Ascending aorta (tissue), 2 donors: ENCODE data around the gene ACP6. TPM values are rescaled to one million over a fixed set of nuclear protein-coding genes. Genes with fewer than 3 reads are reported as not detected.

Source experiments
- DNase-seq, 2 donors: peaks; one replicate each; pipeline ENCODE4 v3.0.0-alpha.2; 2019; ENCODE audit warnings: low spot score in 2 of 2
- H3K27ac ChIP-seq, 2 donors: fragments of 200-600 bp; sonication (generic); one replicate each; pipeline ENCODE4 v1.5.1; 2016 to 2017; ENCODE audit warnings: mild to moderate bottlenecking in 1 of 2
- H3K27me3 ChIP-seq: fragments of 200-600 bp; sonication (generic); one replicate; pipeline ENCODE4 v1.5.1; 2017
- H3K36me3 ChIP-seq, 2 donors: fragments of 200-600 bp; sonication (generic); one replicate each; pipeline ENCODE4 v1.5.1; 2016
- H3K4me1 ChIP-seq, 2 donors: fragments of 200-600 bp; sonication (generic); one replicate each; pipeline ENCODE4 v1.5.1; 2016 to 2017; ENCODE audit warnings: mild to moderate bottlenecking in 1 of 2
- H3K4me3 ChIP-seq, 2 donors: fragments of 200-600 bp; sonication (generic); one replicate each; pipeline ENCODE4 v1.5.1; 2016 to 2017; ENCODE audit warnings: mild to moderate bottlenecking in 1 of 2
- H3K9me3 ChIP-seq, 2 donors: fragments of 200-600 bp; sonication (generic); one replicate each; pipeline ENCODE4 v1.5.1; 2016
- intact Hi-C: fragments of 100-400 bp; cut with DNase I; formaldehyde crosslinking; loops from one replicate; pipeline ENCODE4 v1.15.1; 2023
- total RNA-seq: library from RNA; depleted of rRNA; stranded (reverse); fragments of >200 nt; gene quantifications from one replicate; pipeline ENCODE4 v1.1.0, GENCODE V29; 2016
- TF ChIP-seq, protein P1 (sequence below), 3 experiments: fragments of 200-600 bp in 2 of 3; fragments of 450-650 bp in 1 of 3; sonication (generic) in 2 of 3; IDR thresholded peaks; one replicate each; pipeline ENCODE4 v1.5.1; 2016 to 2019; ENCODE audit warnings: antibody characterized with exemption in 3 of 3, mild to moderate bottlenecking in 1 of 3, moderate library complexity in 1 of 3

Gene ACP6
- 7.5 TPM for total RNA-seq

DNA sequence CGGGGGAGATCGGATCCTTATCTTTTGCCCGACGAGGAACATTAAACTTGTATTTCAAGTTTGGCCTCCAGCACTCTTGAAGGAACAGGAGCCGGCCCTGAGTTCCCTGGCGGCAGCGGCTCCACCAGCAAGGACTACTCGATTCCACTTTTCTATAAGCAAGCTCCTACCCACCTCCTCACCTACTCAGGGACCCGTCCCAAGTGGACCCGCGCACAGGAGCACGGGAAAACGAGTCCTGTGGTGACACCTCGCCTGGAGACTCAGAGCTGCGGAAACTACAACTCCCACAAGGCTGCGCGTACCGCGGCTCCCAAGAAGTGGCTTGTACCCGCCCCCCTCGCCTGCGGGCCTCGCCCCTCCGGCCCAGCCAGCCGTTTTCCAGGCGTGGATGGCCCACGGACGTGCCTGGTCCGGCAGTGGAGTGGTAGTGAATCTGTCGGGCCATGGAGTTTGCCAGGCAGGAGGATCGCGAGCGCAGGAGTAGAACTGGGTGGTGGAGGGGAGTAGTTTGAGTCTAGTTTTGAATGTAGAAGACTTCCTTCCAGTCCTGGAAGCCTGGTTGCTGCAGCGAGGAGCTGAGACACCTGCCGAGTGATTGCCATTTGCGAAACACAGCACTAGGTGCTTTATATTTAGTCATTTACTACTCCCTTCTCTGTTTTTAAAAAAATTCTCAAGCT lies at the start of gene ACP6:
ACP6 (minus strand) TSS at position 206 of the 683 bp plus-strand sequence. CDS start 476 bp downstream, outside the sequence.
- Histone ChIP-seq H3K4me3 (peak within 1 kb of the TSS; percentile 71 to 79), H3K9me3 (no peaks in the 10 kb centered on the region), H3K4me1 (no peaks in the 10 kb centered on the region), H3K27me3 (no peaks in the 10 kb centered on the region), H3K36me3 (no peaks in the 10 kb centered on the region), H3K27ac (peak within 1 kb of the TSS; percentile 57 to 78)
- TF ChIP-seq, protein P1, sequence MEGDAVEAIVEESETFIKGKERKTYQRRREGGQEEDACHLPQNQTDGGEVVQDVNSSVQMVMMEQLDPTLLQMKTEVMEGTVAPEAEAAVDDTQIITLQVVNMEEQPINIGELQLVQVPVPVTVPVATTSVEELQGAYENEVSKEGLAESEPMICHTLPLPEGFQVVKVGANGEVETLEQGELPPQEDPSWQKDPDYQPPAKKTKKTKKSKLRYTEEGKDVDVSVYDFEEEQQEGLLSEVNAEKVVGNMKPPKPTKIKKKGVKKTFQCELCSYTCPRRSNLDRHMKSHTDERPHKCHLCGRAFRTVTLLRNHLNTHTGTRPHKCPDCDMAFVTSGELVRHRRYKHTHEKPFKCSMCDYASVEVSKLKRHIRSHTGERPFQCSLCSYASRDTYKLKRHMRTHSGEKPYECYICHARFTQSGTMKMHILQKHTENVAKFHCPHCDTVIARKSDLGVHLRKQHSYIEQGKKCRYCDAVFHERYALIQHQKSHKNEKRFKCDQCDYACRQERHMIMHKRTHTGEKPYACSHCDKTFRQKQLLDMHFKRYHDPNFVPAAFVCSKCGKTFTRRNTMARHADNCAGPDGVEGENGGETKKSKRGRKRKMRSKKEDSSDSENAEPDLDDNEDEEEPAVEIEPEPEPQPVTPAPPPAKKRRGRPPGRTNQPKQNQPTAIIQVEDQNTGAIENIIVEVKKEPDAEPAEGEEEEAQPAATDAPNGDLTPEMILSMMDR (IDR thresholded peaks at IDR 0.05) = no peak
- peak; percentile 80 to 97 for DNase-seq
- intact Hi-C loops = loop anchor here (2.0 to 5.0 kb wide), 2 partner anchors 73 to 102 kb away; no protein-coding TSS in a partner anchor

GRCh38 chr1:147719711-147720225 lies 49.4 kb upstream of the ACP6 start:
- H3K27me3 ChIP-seq = no peaks in the 10 kb centered on the region
- DNase-seq = no peak
- H3K4me1 ChIP-seq = no peaks in the 10 kb centered on the region
- no peaks in the 10 kb centered on the region for H3K9me3 ChIP-seq
- H3K27ac ChIP-seq = no peak overlapping the region
- TF ChIP-seq, protein P1 (IDR thresholded peaks at IDR 0.05) = no peak
- intact Hi-C loops = loop anchor here (10.0 kb wide), 1 partner anchor 95 kb away; no protein-coding TSS in a partner anchor
- H3K4me3 ChIP-seq = no peak overlapping the region
- no peaks in the 10 kb centered on the region for H3K36me3 ChIP-seq

DNA sequence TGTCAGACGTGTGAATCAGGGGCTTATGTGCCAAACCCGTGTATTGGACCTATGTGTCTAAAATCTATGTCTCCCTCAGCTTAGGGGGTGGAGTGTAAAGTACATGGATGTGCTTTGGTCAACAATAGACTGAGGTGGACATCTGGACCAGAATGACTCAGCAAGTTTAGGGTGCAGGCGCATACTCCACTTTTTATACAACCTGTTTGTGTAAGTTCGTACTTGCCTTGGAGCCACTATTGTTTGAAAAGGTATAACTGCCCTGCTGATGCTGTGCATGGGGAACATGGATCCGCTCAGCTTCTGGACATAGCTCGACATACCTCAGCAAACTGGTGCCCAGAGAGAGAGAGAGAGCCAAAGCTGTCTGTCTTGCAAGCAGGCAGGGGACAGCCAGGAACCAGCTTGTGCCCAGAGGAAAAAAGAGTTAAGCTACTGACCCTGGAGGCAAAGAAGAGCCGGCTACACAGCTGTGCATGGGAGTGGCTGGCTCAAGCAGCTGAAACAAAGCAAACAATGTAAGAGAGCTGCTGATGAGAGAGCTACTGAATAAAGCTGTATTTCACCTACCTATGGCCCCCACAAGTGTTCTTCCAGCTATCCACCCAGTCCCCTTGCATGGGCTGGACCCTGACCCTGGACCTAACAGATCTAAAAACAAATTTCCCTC lies 48.8 kb upstream of the ACP6 start:
- no peaks in the 10 kb centered on the region for H3K36me3 ChIP-seq
- DNase-seq = no peak
- H3K9me3 ChIP-seq = no peaks in the 10 kb centered on the region
- H3K4me3 ChIP-seq = no peak overlapping the region
- TF ChIP-seq, protein P1 (IDR thresholded peaks at IDR 0.05) = no peak
- H3K27ac ChIP-seq = no peak overlapping the region
- no peaks in the 10 kb centered on the region for H3K4me1 ChIP-seq
- H3K27me3 ChIP-seq = no peaks in the 10 kb centered on the region
- intact Hi-C loops = no loop called here

GRCh38 chr1:147717706-147718097 lies 47.4 kb upstream of the ACP6 start:
- H3K27me3 ChIP-seq = no peaks in the 10 kb centered on the region
- TF ChIP-seq, protein P1 (IDR thresholded peaks at IDR 0.05) = no peak
- no peak overlapping the region for H3K27ac ChIP-seq
- no peaks in the 10 kb centered on the region for H3K9me3 ChIP-seq
- no peak overlapping the region for H3K4me3 ChIP-seq
- H3K36me3 ChIP-seq = no peaks in the 10 kb centered on the region
- no peaks in the 10 kb centered on the region for H3K4me1 ChIP-seq
- intact Hi-C loops = no loop called here
- no peak for DNase-seq

DNA sequence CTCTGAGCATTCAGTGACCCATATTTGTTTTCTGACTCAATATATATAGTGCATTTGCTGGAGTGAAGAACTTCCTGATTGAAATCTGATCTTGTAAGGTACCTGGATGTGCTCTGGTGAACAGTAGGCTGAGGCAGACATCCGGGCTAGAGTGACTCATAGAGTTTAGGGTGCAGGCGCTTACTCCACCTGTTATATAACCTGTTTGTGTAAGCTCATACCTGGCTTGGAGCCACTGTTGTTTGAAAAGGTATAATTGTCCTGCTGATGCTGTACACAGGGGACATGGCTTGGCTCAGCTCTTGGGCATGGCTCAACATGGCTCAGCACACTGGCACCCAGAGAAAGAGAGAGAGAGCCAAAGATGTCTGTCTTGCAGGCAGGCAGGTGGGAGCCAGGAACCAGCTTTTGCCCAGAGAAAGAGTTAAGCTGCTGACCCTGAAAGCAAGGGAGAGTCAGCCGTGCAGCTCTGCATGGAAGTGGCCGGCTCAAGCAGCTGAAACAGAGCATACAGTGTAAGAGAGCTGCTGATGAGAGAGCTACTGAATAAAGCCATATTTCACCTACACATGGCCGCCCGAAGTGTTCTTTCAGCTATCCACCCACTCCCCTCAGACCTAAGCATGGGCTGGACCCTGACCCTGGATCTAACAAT lies 46.9 kb upstream of the ACP6 start:
- TF ChIP-seq, protein P1 (IDR thresholded peaks at IDR 0.05) = no peak
- Histone ChIP-seq H3K27me3 (no peaks in the 10 kb centered on the region), H3K4me3 (no peak overlapping the region), H3K36me3 (no peaks in the 10 kb centered on the region), H3K27ac (no peak overlapping the region), H3K4me1 (no peaks in the 10 kb centered on the region), H3K9me3 (no peaks in the 10 kb centered on the region)
- no peak for DNase-seq
- intact Hi-C loops = no loop called here
